Mucosa of descending colon (tissue), 3 donors: ENCODE results near the gene SH3RF3. TPM values are rescaled to one million over a fixed set of nuclear protein-coding genes. Genes with fewer than 3 reads are reported as not detected.
A peak's percentile ranks its signal among the peaks of the same experiment; 100 is the strongest.

Source experiments
- ATAC-seq: fragments of 200-7000 bp; cut with Tn5 transposase; one replicate; pipeline ENCODE4 v1.9.1; 2020; ENCODE audit warnings: mild to moderate bottlenecking, moderate library complexity
- DNase-seq, 3 donors: peaks; one replicate each; pipeline ENCODE4 v3.0.0-alpha.2; 2020
- H3K36me3 ChIP-seq: fragments of 200-600 bp; one replicate; pipeline ENCODE4 v1.8.0; 2021; ENCODE audit warnings: low read depth, mild to moderate bottlenecking
- H3K4me1 ChIP-seq: fragments of 200-600 bp; one replicate; pipeline ENCODE4 v1.8.0; 2021; ENCODE audit warnings: low read depth, mild to moderate bottlenecking
- H3K4me3 ChIP-seq: fragments of 200-600 bp; one replicate; pipeline ENCODE4 v1.8.0; 2021; ENCODE audit warnings: mild to moderate bottlenecking
- H3K9me3 ChIP-seq: fragments of 200-600 bp; one replicate; pipeline ENCODE4 v1.8.0; 2021; ENCODE audit warnings: mild to moderate bottlenecking
- intact Hi-C, 2 donors: fragments of 100-400 bp; cut with DNase I in 1 of 2; cut with micrococcal nuclease in 1 of 2; formaldehyde crosslinking; loops; one replicate each; pipeline versions ENCODE4 v1.11.0 to v1.11.1; 2022; cut with DNase I, micrococcal nuclease
- total RNA-seq, 3 donors: library from RNA; stranded (reverse); fragmentation: NEBNext Ultra II Directional in 2 of 3; extraction: Animal tissue kit (Norgen Biotek cat#: 25700) in 2 of 3; gene quantifications; one replicate each; pipeline versions ENCODE4 v1.2.1 to v1.2.4, GENCODE V29; 2021 to 2023
- TF ChIP-seq, protein P1 (sequence below): fragments of 200-600 bp; IDR thresholded peaks from one replicate; pipeline ENCODE4 v1.8.0; 2022; ENCODE audit warnings: antibody characterized with exemption, mild to moderate bottlenecking
- donor health status: DM: no; HTN: no; CAD: no; lungs with moderate emphysema.
- donor health status: DM: no; HTN: no; CAD: no.
- donor health status: DM: no; HTN: yes; CAD: no.

Gene SH3RF3
- total RNA-seq, 3 donors from 2014 or later, result 1.9 to 3.7 (median 3.0) TPM

DNA sequence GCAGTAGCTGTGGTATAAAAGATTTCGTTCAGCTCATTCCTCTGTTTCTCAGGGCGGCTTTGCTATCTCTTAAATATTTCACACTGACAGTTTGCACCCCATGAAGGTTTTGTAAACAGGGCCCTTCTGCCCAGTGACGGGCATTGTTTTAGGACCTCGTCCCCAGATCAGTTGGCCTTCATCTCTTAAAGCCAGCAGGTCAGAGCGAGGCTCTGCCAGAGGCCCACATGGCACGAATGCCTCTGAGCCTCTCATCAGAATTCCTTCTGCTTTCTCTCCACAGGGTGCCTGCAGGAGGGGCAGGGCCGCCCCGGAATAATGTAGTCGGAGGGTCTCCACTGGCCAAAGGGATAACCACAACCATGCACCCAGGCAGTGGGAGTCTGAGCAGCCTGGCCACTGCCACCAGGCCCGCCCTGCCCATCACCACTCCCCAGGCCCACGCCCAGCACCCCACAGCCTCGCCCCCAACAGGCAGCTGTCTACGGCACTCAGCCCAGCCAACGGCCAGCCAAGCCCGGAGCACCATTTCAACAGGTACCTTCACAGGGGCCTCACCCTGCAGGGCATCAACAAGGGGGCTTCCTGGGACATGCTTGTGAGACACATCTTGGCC, 307.7 kb downstream of the SH3RF3 start:
- TF ChIP-seq, protein P1, sequence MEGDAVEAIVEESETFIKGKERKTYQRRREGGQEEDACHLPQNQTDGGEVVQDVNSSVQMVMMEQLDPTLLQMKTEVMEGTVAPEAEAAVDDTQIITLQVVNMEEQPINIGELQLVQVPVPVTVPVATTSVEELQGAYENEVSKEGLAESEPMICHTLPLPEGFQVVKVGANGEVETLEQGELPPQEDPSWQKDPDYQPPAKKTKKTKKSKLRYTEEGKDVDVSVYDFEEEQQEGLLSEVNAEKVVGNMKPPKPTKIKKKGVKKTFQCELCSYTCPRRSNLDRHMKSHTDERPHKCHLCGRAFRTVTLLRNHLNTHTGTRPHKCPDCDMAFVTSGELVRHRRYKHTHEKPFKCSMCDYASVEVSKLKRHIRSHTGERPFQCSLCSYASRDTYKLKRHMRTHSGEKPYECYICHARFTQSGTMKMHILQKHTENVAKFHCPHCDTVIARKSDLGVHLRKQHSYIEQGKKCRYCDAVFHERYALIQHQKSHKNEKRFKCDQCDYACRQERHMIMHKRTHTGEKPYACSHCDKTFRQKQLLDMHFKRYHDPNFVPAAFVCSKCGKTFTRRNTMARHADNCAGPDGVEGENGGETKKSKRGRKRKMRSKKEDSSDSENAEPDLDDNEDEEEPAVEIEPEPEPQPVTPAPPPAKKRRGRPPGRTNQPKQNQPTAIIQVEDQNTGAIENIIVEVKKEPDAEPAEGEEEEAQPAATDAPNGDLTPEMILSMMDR, result no peak
- peak; percentile 51 for ATAC-seq
- intact Hi-C loops, result no loop called here

DNA sequence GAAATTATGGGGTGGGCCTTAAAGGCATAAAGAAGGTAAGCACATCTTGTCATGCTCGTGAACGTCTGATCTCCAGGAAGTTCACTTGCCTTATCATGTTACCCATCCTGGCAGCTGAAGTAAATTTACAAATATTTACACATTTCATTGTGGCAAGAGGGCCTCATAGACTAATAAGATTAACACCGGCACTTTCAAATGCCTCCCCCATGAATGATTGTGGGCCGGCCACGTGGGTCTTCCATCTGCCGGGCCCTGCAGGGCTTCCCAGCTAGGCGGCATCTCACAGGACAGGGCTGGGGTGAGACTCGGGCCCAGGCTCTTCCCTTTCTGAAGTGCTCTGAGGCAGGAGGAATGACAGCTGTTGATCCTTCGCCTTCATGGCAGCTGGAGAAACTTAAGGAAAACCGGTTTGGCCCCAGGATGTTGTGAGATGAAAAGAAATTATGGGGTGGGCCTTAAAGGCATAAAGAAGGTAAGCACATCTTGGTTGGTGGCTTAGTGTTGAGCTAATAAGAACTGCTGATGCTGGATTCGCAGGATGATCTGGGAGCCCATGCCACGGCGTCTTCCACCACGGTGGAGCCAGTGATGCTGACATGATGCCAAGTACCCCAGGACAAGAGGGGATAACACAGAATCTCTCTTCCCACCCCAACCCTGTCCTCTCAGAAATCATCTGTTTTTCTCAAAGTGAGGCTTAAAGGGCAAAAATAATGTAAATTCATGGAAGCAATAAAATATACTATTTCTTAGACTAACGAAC, 308.5 kb downstream of the SH3RF3 start:
- peak; percentile 73 for ATAC-seq
- DNase-seq, result peak in 2 of 3 donors; percentile 39 to 45
- peaks cover 9% of the 10 kb centered on the region for H3K9me3 ChIP-seq
- no peak overlapping the region for H3K4me3 ChIP-seq
- TF ChIP-seq, protein P1, result no peak
- H3K36me3 ChIP-seq, result no peaks in the 10 kb centered on the region
- intact Hi-C loops, result no loop called here
- peaks cover 7% of the 10 kb centered on the region for H3K4me1 ChIP-seq

More for the DNA sequence above, 307.7 kb downstream of the SH3RF3 start:
- Histone ChIP-seq H3K4me3 (no peak overlapping the region), H3K4me1 (peaks cover 7% of the 10 kb centered on the region), H3K9me3 (peaks cover 2% of the 10 kb centered on the region), H3K36me3 (no peaks in the 10 kb centered on the region)
- DNase-seq, result peak in 1 of 3 donors; percentile 47

DNA sequence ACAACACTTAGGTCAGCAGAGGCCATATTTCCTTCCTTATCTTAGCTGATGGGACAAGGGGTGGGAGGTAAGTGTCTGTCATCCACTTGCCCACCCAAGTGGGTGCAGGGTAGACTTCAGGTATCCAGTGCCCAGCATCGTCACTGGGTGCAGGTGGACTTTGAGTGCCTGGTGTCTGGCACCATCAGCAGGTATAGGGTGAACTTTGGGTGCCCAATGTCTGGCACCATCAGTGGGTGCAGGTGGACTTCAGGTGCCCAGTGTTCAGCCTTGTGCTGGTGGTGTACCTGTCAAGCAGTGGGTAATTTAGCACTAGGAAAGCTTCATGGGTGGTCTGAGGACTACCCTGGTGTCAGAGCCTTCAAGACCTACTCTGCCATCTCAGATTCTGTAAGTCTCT, 309.1 kb downstream of the SH3RF3 start:
- no peak overlapping the region for H3K4me3 ChIP-seq
- DNase-seq, result no peak
- intact Hi-C loops, result no loop called here

DNA sequence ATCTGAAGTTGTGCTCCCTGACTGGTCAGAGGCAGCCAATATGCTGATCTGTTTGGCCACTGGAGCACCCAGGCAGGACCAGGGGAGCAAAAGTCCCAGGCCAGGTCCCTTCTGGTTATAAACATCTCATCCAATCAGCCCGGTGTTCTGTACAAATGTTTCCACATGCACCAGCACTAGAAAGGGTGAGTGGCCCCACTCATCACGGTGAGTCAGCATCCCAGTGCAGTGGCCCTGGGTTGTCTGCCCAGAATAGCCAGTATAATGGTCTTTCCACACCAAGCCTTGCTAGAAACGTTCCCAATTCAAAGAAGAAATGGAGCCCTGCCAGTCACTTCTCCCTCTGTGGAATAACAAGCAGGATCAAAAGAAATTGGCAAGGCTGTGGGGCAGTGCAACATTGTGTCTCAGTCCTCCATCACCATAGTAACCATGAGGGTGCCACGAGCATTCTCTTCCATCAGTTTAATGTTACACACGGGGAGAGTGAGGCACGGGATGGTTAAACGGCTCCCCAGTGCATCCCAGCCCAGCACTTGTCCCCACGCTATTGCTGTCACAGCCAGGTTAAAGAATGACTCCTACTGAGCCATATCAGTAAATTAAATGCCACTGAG, 309.9 kb downstream of the SH3RF3 start:
- H3K36me3 ChIP-seq, result no peaks in the 10 kb centered on the region
- peaks cover 19% of the 10 kb centered on the region for H3K9me3 ChIP-seq
- intact Hi-C loops, result no loop called here
- peaks cover 7% of the 10 kb centered on the region for H3K4me1 ChIP-seq
- no peak for DNase-seq
- H3K4me3 ChIP-seq, result no peak overlapping the region
- TF ChIP-seq, protein P1, result no peak
- ATAC-seq, result no peak

More for the DNA sequence above, 309.1 kb downstream of the SH3RF3 start:
- TF ChIP-seq, protein P1, result no peak
- H3K9me3 ChIP-seq, result peaks cover 14% of the 10 kb centered on the region
- no peak for ATAC-seq
- no peaks in the 10 kb centered on the region for H3K36me3 ChIP-seq
- peaks cover 7% of the 10 kb centered on the region for H3K4me1 ChIP-seq

DNA sequence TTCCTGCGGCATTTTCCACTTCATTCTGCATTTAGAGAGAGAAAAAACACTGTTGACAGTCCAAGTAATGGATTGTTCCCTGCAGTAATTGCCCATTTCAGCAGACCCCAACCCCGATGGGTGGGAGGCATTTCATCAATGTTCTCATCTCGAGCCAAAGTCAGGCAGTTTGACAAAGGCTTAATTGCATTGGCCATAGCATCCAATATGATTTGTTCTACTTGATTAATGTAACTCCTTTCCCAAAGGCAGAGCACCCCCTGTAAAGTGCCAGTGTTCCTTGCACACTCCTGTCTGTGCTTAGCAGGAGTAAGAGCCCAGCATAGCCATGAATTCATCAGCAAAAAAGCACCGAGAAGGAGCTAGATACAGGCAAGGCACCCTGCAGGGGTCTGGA, 310.4 kb downstream of the SH3RF3 start:
- H3K36me3 ChIP-seq, result no peaks in the 10 kb centered on the region
- H3K4me3 ChIP-seq, result no peak overlapping the region
- ATAC-seq, result no peak
- TF ChIP-seq, protein P1, result no peak
- no peak for DNase-seq
- H3K9me3 ChIP-seq, result peaks cover 19% of the 10 kb centered on the region
- H3K4me1 ChIP-seq, result peaks cover 7% of the 10 kb centered on the region
- intact Hi-C loops, result no loop called here
